Hepatocyte (in vitro differentiated cells): ENCODE results near the gene DIAPH1.

Source experiments
- EZH2phosphoT487 ChIP-seq: fragments of 200-600 bp; sonication (generic); IDR thresholded peaks from one replicate; pipeline ENCODE4 v1.6.1; 2018; ENCODE audit warnings: antibody characterized with exemption, mild to moderate bottlenecking, low read depth, moderate library complexity; ENCODE audit not compliant: unreplicated experiment, severe bottlenecking
- TF ChIP-seq, protein P1 (sequence below): fragments of 200-600 bp; sonication (generic); IDR thresholded peaks from 2 replicates; pipeline ENCODE4 v1.5.1; 2016; ENCODE audit warnings: antibody characterized with exemption, mild to moderate bottlenecking; ENCODE audit not compliant: poor library complexity

GRCh38 chr5:141512911-141513626, 105.7 kb downstream of the DIAPH1 start:
- TF ChIP-seq, protein P1, sequence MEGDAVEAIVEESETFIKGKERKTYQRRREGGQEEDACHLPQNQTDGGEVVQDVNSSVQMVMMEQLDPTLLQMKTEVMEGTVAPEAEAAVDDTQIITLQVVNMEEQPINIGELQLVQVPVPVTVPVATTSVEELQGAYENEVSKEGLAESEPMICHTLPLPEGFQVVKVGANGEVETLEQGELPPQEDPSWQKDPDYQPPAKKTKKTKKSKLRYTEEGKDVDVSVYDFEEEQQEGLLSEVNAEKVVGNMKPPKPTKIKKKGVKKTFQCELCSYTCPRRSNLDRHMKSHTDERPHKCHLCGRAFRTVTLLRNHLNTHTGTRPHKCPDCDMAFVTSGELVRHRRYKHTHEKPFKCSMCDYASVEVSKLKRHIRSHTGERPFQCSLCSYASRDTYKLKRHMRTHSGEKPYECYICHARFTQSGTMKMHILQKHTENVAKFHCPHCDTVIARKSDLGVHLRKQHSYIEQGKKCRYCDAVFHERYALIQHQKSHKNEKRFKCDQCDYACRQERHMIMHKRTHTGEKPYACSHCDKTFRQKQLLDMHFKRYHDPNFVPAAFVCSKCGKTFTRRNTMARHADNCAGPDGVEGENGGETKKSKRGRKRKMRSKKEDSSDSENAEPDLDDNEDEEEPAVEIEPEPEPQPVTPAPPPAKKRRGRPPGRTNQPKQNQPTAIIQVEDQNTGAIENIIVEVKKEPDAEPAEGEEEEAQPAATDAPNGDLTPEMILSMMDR, result no peak
- no peak for TF ChIP-seq EZH2phosphoT487
